Caki2 (cell line): ENCODE data around the gene GRIN2A. TPM values are rescaled to one million over a fixed set of nuclear protein-coding genes. Genes with fewer than 3 reads are reported as not detected.
"Not testable (repeated sequence)": the region's sequence is repeated elsewhere in the genome, so short reads cannot be mapped to it uniquely, and the experiment has no call there.

Source experiments
- DNase-seq: peaks from one replicate; pipeline ENCODE4 v3.0.0-alpha.2; 2015; ENCODE audit warnings: low read depth
- in situ Hi-C: cut with HindIII; loops from 2 replicates; pipeline ENCODE4 v1.10.0; 2016; ENCODE audit warnings: low sequenced_read_pairs, low pct_unique_long_range_greater_than_20kb, mixed read lengths
- total RNA-seq: library from RNA; depleted of rRNA; stranded (reverse); fragments of >200 nt; shearing (Covaris generic); gene quantifications from 2 replicates; pipeline ENCODE4 v1.2.3, GENCODE V29; 2014; ENCODE audit warnings: low replicate concordance

Gene GRIN2A
- total RNA-seq, 1 experiment from 2014 or later, result not detected

GRCh38 chr16:9919460-9919859, 262.8 kb downstream of the GRIN2A start:
- in situ Hi-C loops, result no loop called here
- DNase-seq, result no peak

GRCh38 chr16:9917691-9918090, 264.5 kb downstream of the GRIN2A start:
- in situ Hi-C loops, result no loop called here
- DNase-seq, result no peak

DNA sequence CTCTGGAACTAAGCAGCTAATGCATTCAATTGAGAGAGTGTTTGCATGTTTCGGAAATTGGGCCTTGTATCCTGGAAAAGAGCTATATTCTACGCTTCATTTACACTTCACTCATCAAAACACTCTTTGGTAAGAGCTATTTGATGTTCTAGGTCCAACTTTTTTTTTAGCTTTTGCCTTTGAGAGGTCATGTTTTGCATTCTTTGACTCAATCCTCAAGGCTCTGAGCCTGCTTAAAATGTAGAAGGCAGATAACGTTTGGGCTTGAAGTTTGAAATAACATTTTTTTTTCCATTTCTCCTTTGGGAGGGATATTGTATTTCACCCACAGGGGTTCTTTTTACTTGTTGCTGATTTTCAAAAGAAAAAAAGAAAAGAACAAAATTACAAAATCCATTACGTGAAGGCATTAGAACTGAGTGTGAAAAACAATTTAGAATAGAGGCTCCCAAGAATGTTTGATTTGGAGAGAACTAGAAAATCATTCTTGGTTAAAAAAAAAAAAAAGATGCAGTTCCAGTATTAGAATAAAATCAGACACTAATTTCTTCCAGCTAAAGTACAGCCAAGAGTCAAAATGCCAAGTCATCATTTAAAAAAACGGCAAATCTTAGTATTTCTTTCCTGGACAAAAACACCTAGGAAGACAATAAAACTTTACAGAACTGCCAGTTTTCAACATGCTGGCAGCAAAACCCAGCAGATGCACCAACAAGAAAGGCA, 268.5 kb downstream of the GRIN2A start:
- in situ Hi-C loops, result no loop called here
- DNase-seq, result no peak

- DNase-seq, result no peak
- in situ Hi-C loops, result no loop called here
Measured at GRCh38 chr16:9911989-9912388, 270.2 kb downstream of the GRIN2A start.

GRCh38 chr16:9911231-9911630, 271.0 kb downstream of the GRIN2A start:
- no peak for DNase-seq
- in situ Hi-C loops, result no loop called here

DNA sequence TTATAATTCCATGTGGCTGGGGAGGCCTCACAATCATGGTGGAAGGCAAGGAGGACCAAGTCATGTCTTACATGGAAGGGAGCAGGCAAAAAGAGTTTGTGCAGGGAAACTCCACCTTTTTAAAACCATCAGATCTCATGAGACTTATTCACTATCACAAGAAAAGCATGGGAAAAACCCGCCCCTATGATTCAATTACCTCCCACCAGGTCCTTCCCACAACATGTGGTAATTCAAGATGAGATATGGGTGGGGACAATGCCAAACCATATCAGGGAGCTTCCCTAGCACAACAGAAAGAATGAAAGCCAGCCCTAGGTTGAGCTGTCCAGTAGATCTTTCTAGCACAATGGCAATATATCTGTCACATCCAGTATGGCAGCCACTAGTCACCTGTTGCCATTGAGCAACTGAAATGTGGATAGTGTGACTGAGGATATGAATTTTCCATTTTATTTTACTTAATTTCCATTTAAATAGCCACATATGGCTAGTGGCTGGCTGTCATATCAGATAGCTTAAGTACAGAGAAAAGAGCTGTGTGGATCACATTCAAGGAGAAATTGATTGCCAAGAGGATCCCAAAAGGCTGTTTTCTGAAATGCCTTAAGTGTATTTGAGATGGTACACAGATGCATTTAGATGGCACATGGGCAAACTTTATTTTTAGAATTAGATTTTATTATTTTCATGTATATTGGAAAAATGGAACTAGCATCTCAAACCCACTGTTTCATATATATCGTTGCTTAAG, 273.0 kb downstream of the GRIN2A start:
- no peak for DNase-seq
- in situ Hi-C loops, result no loop called here

GRCh38 chr16:9908613-9909012, 273.6 kb downstream of the GRIN2A start:
- in situ Hi-C loops, result no loop called here
- DNase-seq, result no peak

- in situ Hi-C loops, result no loop called here
- no peak for DNase-seq
Measured at GRCh38 chr16:9907752-9908151, 274.5 kb downstream of the GRIN2A start.

DNA sequence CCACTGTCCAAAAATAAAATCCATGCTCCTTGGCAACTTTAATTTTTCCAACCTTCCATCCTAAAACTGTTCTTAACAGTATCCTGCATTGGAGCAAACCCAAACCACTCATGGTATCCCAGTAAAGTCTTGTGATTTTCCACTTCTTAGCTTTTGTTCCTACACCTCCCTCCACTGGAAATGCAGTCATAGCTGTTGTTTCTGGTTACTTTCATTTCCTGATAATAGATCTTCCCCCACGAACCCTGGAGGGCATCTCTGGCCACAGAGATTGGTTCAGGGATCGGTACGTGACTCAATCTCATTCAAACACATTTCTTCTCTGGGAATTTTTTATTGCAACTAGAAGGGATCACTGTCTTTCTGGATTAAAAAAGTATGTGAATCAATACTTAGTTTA, 276.0 kb downstream of the GRIN2A start:
- DNase-seq, result no peak
- in situ Hi-C loops, result no loop called here

DNA sequence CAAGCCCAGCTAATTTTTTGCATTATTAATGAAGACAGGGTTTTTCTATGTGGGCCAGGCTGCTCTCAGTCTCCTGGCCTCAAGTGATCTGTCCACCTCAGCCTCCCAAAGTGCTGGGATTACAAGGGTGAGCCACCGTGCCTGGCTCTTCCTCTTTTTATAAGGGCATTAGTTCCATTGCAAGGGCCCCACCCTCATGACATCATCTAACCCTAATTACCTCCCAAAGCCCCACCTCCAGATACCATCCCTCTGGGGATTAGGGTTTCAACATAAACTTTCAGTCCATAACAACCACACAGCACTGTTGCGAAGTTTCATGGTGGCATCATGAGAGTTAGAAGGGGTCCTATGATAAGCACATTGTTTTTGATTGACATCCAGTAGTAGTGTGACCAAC, 277.7 kb downstream of the GRIN2A start:
- DNase-seq, result no peak
- in situ Hi-C loops, result no loop called here

DNA sequence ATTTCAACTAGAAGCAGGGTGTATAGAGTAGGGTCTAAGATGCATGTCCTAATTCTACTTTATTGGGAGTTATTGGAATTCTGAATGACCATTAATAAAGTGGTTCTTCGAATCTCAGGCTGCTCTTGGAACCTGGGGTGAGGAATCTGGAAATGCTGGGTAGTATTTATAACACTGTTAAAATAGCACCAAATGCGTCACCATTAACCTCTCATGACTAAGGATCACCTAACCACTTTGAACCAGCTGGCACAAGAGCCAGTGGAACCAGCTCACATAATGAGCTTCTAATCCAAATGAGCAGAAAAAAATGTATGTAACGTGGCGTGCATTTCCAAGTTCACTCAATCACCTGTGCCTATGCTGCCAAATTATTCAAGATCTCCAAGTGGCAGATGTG, 281.7 kb downstream of the GRIN2A start:
- in situ Hi-C loops, result no loop called here
- no peak for DNase-seq

DNA sequence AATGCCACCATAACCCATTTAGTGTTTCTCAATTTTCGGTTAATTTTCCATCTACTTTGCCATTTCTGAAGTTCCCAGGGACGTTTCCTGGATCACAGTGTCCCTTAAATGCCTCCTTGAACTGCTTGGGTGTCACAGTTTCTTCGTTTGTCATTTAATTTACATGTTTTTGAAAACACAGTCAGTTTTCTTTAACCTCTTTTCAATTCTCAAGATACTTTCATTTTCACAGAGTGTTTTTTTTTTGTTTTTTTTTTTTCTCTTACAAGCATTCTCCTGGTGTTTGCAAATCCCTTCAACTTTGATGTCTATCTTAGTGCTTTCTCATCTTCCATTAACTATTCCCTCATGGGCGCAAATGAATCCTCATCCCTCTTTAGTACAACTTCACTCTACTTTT, 283.7 kb downstream of the GRIN2A start:
- in situ Hi-C loops, result no loop called here
- no peak for DNase-seq

GRCh38 chr16:9898124-9898523, 284.1 kb downstream of the GRIN2A start:
- DNase-seq, result no peak
- in situ Hi-C loops, result no loop called here

GRCh38 chr16:9895817-9896216, 286.4 kb downstream of the GRIN2A start:
- in situ Hi-C loops, result no loop called here
- no peak for DNase-seq

GRCh38 chr16:9885876-9886275, 296.4 kb downstream of the GRIN2A start:
- no peak for DNase-seq
- in situ Hi-C loops, result no loop called here

- DNase-seq, result no peak
- in situ Hi-C loops, result no loop called here
Measured at GRCh38 chr16:9885467-9885866, 296.8 kb downstream of the GRIN2A start.

DNA sequence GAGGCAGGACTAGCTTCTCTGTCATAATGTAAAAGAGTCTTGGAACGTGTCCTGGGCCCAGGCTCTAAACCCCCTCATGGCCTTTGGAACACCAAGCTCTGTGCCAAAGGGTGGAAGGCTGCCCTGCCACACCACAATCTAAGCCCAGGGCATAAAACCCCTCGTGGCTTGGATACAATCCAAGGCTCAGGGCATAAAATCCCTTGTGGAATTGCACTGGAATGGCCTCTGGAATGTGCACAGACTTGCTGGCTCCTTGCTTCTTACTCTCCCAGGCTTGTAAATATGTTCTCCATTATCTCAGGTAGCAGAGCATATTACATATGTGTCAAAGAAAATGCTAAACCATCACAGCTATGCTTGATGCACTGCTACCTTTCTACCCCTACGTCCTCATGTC, 306.2 kb downstream of the GRIN2A start:
- in situ Hi-C loops, DNase-seq: not testable (repeated sequence)

DNA sequence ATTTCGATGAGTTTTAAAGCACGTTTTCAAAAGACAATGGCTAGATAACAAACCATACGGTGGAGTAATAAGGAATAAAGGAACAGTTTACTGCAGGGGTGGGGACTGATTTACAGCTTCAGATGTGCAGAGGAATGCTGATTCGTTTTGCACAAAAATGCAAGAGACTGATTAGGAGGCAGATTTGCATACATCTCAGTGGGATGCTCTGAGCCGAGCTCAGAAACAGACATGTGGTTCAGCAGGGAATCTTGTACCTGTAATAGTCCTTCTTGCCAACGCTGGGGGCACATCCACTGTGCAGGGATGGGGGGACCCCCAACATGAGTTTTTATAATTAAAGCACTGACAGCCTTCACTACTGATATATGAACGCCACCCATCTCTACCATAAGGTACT, 308.0 kb downstream of the GRIN2A start:
- in situ Hi-C loops, result no loop called here
- no peak for DNase-seq

- no peak for DNase-seq
- in situ Hi-C loops, result no loop called here
Measured at GRCh38 chr16:9870962-9871361, 311.3 kb downstream of the GRIN2A start.

DNA sequence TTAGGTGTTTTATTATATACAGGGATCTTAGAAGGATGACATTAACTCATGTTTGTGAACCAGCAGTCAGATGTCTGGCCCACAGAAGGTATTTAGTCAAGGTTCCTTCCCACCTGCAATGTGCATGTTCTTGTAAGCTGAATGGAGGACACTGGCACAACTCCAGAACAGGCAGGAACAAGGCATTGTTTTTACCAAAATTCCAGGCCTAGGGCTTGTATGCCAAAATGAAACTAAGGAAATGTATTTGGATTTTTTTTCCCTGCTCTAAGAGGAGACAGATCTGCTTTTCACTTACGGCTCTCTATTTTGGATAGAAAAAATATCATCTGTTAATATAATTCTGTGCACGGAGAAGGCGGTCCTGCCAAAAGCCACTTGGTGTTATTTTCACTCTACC, 312.5 kb downstream of the GRIN2A start:
- DNase-seq, result no peak
- in situ Hi-C loops, result no loop called here
